ENCODE results near the gene FAM170B.

The FAM170B gene

DNA sequence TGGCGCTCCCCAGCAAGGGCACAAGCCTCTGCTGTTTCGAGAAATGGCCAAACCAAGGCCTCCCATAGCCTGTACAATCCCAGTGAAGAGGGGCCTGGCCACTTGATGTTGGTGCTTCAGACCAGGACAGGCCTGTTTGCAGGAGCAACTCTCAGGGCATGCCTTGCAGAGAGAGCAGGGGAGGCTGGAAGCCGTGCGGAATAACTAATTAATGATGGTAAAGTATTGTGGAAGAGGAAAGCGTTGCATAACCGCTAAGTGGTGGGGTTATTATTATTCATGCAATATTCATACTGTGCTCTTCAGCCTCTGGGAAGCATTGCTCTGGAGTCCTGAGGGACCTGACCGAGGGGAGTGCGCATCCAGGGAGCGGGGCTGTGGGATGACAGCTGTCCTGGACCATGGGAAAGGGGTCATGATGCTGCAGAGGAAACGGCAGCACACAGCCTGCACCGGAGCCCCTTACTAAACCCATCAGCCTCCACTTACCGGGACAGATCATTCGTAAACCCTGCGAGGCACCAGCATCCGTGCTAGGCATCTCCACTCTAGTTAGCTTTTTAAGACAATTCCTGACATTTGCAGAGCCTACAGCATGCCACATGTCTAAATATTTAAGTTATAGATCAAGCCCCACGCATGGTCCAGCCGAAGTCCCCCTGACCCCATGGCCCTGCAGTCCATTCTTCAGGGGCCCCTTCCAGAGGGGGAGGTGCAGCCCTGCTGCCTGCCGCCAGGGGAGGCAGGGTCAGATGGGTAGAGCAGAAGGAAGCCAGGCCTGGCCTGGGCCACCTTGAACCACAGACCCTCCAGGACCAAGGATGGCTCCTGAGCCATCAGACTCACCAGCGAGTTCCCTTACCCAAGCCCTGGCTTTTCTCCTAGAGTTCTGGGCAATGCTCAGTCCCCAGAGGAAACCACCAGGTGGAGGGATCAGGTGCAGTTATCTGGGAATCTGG is 42.8 kb upstream of the FAM170B start:
- no peak for DNase-seq (ENCODE audit: low read depth)
- TF ChIP-seq, protein P1, sequence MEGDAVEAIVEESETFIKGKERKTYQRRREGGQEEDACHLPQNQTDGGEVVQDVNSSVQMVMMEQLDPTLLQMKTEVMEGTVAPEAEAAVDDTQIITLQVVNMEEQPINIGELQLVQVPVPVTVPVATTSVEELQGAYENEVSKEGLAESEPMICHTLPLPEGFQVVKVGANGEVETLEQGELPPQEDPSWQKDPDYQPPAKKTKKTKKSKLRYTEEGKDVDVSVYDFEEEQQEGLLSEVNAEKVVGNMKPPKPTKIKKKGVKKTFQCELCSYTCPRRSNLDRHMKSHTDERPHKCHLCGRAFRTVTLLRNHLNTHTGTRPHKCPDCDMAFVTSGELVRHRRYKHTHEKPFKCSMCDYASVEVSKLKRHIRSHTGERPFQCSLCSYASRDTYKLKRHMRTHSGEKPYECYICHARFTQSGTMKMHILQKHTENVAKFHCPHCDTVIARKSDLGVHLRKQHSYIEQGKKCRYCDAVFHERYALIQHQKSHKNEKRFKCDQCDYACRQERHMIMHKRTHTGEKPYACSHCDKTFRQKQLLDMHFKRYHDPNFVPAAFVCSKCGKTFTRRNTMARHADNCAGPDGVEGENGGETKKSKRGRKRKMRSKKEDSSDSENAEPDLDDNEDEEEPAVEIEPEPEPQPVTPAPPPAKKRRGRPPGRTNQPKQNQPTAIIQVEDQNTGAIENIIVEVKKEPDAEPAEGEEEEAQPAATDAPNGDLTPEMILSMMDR (IDR thresholded peaks at IDR 0.05; ENCODE audit: low read depth, low read length, missing control alignments), result peak; percentile 52
- H3K4me3 ChIP-seq (ENCODE audit: low read depth, low read length), result no peak overlapping the region

DNA sequence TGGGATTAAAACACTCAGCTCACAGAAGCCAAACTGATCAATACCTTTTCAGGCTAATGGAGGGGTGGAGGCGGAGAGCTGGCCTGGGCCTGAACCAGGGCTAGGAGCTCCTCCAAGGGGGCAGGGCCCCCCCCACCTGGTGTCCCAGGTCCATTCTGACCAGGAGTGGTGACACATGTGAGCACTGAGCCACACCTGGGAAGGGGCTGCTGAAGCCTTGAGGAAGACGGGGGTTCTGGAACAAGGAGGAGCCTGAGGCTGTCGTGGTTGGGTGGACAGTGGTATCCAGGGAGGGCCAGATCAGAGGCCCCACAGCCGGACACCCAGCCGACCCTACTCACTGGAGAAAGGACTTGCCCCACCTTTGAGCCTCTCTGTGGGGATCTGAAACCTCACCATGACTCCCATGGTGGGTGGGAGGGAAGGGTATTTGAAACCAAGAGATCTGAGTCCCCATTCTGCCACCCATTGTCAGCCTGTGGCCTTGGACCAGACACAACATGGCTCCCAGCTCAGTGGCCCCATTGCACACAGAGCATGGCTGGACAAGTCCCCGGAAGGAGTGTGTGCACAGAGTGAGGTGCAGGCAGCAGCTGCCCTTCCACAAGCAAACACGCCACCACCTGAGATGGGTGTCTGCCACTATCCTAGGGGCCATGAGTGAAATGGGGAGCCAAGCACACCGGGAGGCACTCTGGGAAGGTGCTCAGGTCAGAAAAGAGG is 41.9 kb upstream of the FAM170B start:
- no peak overlapping the region for H3K4me3 ChIP-seq (ENCODE audit: low read depth, low read length)
- no peak for DNase-seq (ENCODE audit: low read depth)
- TF ChIP-seq, protein P1 (IDR thresholded peaks at IDR 0.05; ENCODE audit: low read depth, low read length, missing control alignments), result no peak

DNA sequence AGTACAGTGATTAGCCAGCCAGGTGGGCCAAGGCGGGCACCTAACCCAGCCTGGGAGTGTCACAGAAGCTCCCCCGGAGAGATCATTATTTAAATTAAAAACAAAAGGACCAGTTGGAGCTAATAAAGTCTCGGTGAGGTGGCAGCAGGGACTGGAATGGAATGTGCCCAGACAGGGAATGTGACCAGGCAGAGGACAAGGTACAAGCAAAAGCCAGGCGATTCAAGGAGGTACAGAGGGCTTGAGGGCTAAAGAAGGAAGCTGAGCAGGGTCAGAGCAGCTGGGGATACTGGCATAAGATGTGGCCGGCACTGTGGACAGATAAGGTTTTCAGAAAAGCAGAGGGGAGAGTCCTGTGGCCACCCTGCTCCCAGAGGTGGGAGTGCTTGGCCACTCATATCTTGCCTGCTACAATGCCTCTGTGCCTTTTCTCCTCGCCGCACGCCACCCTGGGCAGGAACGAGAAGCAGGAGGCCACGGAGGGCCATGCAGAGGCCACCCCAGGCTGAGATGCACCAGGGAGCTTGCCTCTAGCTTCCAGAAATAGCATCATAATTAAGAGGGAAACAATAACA is 41.2 kb upstream of the FAM170B start:
- DNase-seq (ENCODE audit: low read depth), result no peak
- H3K4me3 ChIP-seq (ENCODE audit: low read depth, low read length), result no peak overlapping the region
- TF ChIP-seq, protein P1 (IDR thresholded peaks at IDR 0.05; ENCODE audit: low read depth, low read length, missing control alignments), result no peak

DNA sequence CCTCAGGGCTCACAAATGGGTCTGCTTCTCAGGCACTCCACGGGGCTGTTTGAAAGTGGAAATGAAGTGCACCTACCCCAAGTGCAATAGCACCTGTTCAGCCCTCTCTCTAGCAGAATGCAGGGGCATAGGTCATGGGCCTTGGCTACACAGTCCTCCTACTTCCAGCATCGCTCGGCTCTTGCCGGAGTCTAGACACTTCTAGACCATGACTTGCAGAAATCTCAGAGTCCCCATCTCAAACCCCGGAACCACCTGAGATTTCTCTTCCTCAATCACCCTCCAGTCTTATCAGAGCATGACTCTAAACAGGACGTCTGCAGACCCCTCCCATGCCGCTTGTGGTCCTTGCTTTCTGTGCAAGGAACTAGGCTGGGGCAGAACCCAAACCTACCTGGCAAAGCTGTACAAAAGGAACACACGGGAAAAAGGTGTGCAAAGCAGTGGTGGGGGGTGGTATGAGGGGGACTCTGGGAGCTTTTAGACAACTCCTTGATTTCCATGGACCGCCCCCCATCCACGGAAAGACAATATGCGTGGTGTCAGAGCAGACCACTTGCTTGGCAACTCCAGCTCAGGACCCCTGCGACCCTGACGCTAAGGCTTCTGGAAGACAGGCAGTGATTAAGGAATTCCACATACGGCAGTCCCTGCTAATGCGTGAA is 40.6 kb upstream of the FAM170B start:
- DNase-seq (ENCODE audit: low read depth), result no peak
- TF ChIP-seq, protein P1 (IDR thresholded peaks at IDR 0.05; ENCODE audit: low read depth, low read length, missing control alignments), result no peak
- H3K4me3 ChIP-seq (ENCODE audit: low read depth, low read length), result no peak overlapping the region

DNA sequence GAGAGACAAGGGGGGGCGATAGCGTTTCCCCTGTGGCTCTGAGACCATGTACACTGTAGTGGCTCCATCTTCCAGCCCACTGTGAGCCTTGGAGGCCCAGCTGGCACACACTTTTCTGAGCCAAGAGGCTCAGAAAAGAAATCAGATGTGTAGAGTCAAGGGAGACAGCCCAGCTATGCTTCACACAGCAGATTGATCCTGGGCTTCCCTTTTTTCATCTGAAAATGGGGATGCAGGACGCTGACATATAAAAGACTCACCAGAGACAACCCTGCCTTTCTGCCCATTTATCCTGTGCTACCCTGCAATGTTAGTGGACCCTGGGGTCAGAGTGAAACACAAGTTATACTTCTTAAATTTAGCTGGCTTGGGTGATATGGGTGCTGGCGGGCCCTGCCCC is 40.0 kb upstream of the FAM170B start:
- TF ChIP-seq, protein P1 (IDR thresholded peaks at IDR 0.05; ENCODE audit: low read depth, low read length, missing control alignments), result no peak
- no peak for DNase-seq (ENCODE audit: low read depth)
- H3K4me3 ChIP-seq (ENCODE audit: low read depth, low read length), result no peak overlapping the region

DNA sequence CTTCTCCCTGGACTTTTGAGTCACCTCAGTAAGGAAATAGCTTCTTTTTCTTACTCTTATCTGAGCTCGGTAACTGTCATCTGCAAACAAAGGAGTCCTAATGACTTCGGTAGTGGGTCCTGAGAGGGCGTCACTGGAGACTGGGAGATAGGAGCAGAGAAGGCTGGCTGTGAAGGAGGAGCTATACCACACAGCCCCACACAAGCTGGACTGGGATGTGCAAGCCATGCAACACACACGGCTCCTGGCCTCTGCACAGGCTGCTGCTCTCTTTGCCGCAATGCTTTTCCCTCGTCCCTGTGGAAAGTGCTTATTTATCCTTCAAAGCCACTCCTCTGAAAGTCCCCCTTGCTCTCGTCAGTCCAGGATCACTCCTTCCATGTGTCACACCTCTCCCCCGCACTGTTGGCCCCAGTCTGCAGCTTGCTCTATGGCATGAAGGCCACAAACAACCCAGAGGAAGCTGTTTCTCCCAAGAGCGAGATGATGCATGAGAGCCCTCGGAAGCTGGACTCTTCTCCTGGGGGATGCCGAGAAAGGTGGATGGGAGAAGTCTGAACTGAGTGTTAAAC is 39.5 kb upstream of the FAM170B start:
- H3K4me3 ChIP-seq (ENCODE audit: low read depth, low read length), result no peak overlapping the region
- DNase-seq (ENCODE audit: low read depth), result no peak
- TF ChIP-seq, protein P1 (IDR thresholded peaks at IDR 0.05; ENCODE audit: low read depth, low read length, missing control alignments), result no peak
